Testis (tissue), 3 donors: ENCODE data around the gene DPP3. TPM values are rescaled to one million over a fixed set of nuclear protein-coding genes. Genes with fewer than 3 reads are reported as not detected.

Experiments used
- DNase-seq: peaks from one replicate; pipeline ENCODE4 v3.0.0-alpha.2; 2019
- H3K27ac ChIP-seq, 2 donors: fragments of 200-600 bp; sonication (generic); one replicate each; pipeline ENCODE4 v1.5.1; 2019
- H3K27me3 ChIP-seq: fragments of 200-600 bp; sonication (generic); one replicate; pipeline ENCODE4 v1.5.1; 2019
- H3K36me3 ChIP-seq: fragments of 200-600 bp; sonication (generic); one replicate; pipeline ENCODE4 v1.5.1; 2017; ENCODE audit warnings: low read depth; ENCODE audit errors: missing control alignments
- H3K4me1 ChIP-seq: fragments of 200-600 bp; sonication (generic); one replicate; pipeline ENCODE4 v1.5.1; 2019
- H3K4me3 ChIP-seq, 2 donors: fragments of 200-600 bp; sonication (generic); one replicate each; pipeline ENCODE4 v1.5.1; 2017 to 2019
- H3K9me3 ChIP-seq: fragments of 200-600 bp; sonication (generic); one replicate; pipeline ENCODE4 v1.5.1; 2017
- CTCF ChIP-seq, 3 experiments: fragments of 450-650 bp in 2 of 3; fragments of 200-600 bp in 1 of 3; sonication (generic) in 1 of 3; IDR thresholded peaks; one replicate each; pipeline ENCODE4 v1.5.1; 2016 to 2019; ENCODE audit warnings: antibody characterized with exemption in 3 of 3, mild to moderate bottlenecking in 2 of 3, moderate library complexity in 1 of 3
- POLR2A ChIP-seq: fragments of 450-650 bp; IDR thresholded peaks from one replicate; pipeline ENCODE4 v1.6.1; 2017; ENCODE audit warnings: antibody characterized with exemption, mild to moderate bottlenecking, moderate library complexity
- WGBS, 2 donors: methylation state at CpG; one replicate each; pipeline ENCODE4 v1.1.5; 2018; 5-methylcytosine and 5-hydroxymethylcytosine counted together
- intact Hi-C: fragments of 100-400 bp; cut with DNase I; formaldehyde crosslinking; loops from one replicate; pipeline ENCODE4 v1.15.1; 2023; ENCODE audit warnings: low total_unique reads
- polyA plus RNA-seq: library from polyadenylated mRNA; stranded (reverse); fragments of 350-450 nt; fragmentation: Illumina TruSeq; extraction: RNeasy Lipid Tissue Mini Kit (QIAGEN cat#74804); gene quantifications from one replicate; pipeline ENCODE4 v1.2.3, GENCODE V29; 2014; ENCODE audit warnings: low read depth, low replicate concordance; ENCODE audit not compliant: insufficient read depth
- total RNA-seq, 2 donors: library from RNA; depleted of rRNA; stranded (reverse); fragments of >200 nt; gene quantifications; one replicate each; pipeline ENCODE4 v1.2.3, GENCODE V29; 2016

DPP3 gene
- total and polyA plus RNA-seq, 3 donors from 2014 or later: 24.8 to 31.0 (median 29.3) TPM

DNA sequence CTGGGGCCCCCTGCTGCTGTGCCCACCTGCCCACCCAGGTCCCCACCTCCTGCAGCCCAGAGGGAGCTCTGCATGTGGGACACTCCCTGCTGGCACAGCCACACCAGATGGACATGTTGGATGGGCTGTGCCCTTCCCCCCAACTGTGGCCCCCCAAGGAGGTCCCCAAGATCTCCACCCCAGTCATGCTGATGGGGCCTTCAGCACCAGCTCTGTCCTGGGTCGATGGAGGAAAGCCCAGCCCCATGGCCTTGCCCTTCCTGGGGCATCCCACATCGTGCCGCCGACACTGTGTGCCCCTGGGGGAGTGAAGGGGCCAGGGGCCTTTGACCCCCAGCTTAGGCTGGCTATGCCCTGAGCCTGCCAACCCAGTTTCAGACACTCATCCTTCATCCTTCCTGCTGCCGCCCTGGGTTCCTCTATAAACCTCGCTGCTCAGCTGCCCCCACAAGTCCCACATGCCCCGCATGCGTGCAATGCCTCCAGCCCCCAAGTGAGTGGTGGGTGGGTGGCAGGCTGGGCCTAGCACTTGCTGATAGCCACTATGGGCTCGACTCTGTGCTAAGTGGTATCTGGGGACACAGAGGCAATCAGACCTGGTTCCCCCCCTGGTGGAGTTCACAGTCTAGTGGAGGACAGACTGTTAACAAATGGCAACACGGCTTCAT is 3.9 kb upstream of the DPP3 start:
- Histone ChIP-seq H3K4me3 (no peak overlapping the region), H3K9me3 (no peaks in the 10 kb centered on the region), H3K27me3 (no peaks in the 10 kb centered on the region), H3K36me3 (no peaks in the 10 kb centered on the region), H3K4me1 (peaks cover 5% of the 10 kb centered on the region), H3K27ac (no peak overlapping the region)
- intact Hi-C loops: no loop called here
- 71 to 80% methylated on average over 1 to 10 of the region's 10 CpGs for WGBS, 2 donors
- TF ChIP-seq CTCF (IDR thresholded peaks at IDR 0.05): no peak
- no peak for DNase-seq

- 61 to 73% methylated on average over 9 of the region's 9 CpGs for WGBS, 2 donors
- H3K27me3 ChIP-seq: no peaks in the 10 kb centered on the region
- no peak for DNase-seq
- no peaks in the 10 kb centered on the region for H3K9me3 ChIP-seq
- TF ChIP-seq POLR2A (no peak), CTCF (IDR thresholded peaks at IDR 0.05) (no peak)
- intact Hi-C loops: no loop called here
- no peak overlapping the region for H3K27ac ChIP-seq
- no peaks in the 10 kb centered on the region for H3K36me3 ChIP-seq
- peaks cover 5% of the 10 kb centered on the region for H3K4me1 ChIP-seq
- no peak overlapping the region for H3K4me3 ChIP-seq
Measured at GRCh38 chr11:66476841-66477251, 3.4 kb upstream of the DPP3 start.

- TF ChIP-seq CTCF (IDR thresholded peaks at IDR 0.05) (no peak), POLR2A (no peak)
Measured at GRCh38 chr11:66477263-66478201, 2.7 kb upstream of the DPP3 start.

GRCh38 chr11:66478729-66479393 is 1.4 kb upstream of the DPP3 start:
- no peaks in the 10 kb centered on the region for H3K36me3 ChIP-seq
- H3K27me3 ChIP-seq: no peaks in the 10 kb centered on the region
- intact Hi-C loops: no loop called here
- H3K4me3 ChIP-seq: peak overlapping the region; percentile 66 to 75
- H3K4me1 ChIP-seq: peaks cover 5% of the 10 kb centered on the region
- peak overlapping the region; percentile 74 to 75 for H3K27ac ChIP-seq
- DNase-seq: no peak
- no peaks in the 10 kb centered on the region for H3K9me3 ChIP-seq
- WGBS, 2 donors: 40 to 49% methylated on average over 8 of the region's 8 CpGs
- TF ChIP-seq CTCF (IDR thresholded peaks at IDR 0.05): peak; percentile 48 to 78 (median 58)
- TF ChIP-seq POLR2A: no peak

More at GRCh38 chr11:66477263-66478201, 2.7 kb upstream of the DPP3 start:
- H3K4me1 ChIP-seq: peaks cover 5% of the 10 kb centered on the region
- no peaks in the 10 kb centered on the region for H3K36me3 ChIP-seq
- no peak overlapping the region for H3K4me3 ChIP-seq
- no peak overlapping the region for H3K27ac ChIP-seq
- WGBS, 2 donors: 88 to 97% methylated on average over 7 to 11 of the region's 11 CpGs
- DNase-seq: no peak
- H3K27me3 ChIP-seq: no peaks in the 10 kb centered on the region
- H3K9me3 ChIP-seq: no peaks in the 10 kb centered on the region
- intact Hi-C loops: no loop called here
